IMR-90 (cell line): ENCODE data around the gene CENPN. TPM values are rescaled to one million over a fixed set of nuclear protein-coding genes. Genes with fewer than 3 reads are reported as not detected.

ENCODE experiments used
- ATAC-seq: fragments of 200-7000 bp; cut with Tn5 transposase; 2 replicates; pipeline ENCODE4 v1.9.1; 2020; ENCODE audit warnings: low read depth, mild to moderate bottlenecking, moderate library complexity
- BruUV-seq: library from RNA; stranded (reverse); fragments of 400-500 nt; replicated peaks from 2 replicates; lab custom pipeline; 2021; lab: Mats Ljungman, UMichigan
- CTCF ChIA-PET: fragments of 300-600 bp; formaldehyde crosslinking; extraction: SDS; loops from one replicate; lab custom pipeline; 2021; ENCODE audit warnings: antibody characterized with exemption; lab: Yijun Ruan, JAX
- POLR2A ChIA-PET: fragments of 300-600 bp; sonication (Branson Sonifier 250); formaldehyde crosslinking; loops from one replicate; lab custom pipeline; 2022; ENCODE audit warnings: antibody characterized with exemption; ENCODE audit not compliant: unreplicated experiment; lab: Charles Lee
- DNase-seq: peaks from one replicate; pipeline ENCODE4 v3.0.0; 2013
- H2AFZ ChIP-seq: replicated peaks from 2 replicates; pipeline ENCODE3; 2013; ENCODE audit warnings: low read length, mild to moderate bottlenecking; ENCODE audit not compliant: poor library complexity
- H2AK5ac ChIP-seq: 2 replicates; pipeline ENCODE4 v1.6.1; 2013; ENCODE audit warnings: low read depth, low read length, inconsistent platforms
- H2AK9ac ChIP-seq: replicated peaks from 2 replicates; pipeline ENCODE3; 2013; ENCODE audit warnings: mild to moderate bottlenecking, low read depth, low read length, moderate library complexity; ENCODE audit not compliant: poor library complexity
- H2BK120ac ChIP-seq: 2 replicates; pipeline ENCODE4 v1.6.1; 2013; ENCODE audit warnings: low read depth, low read length, inconsistent platforms
- H2BK15ac ChIP-seq: 3 replicates; pipeline ENCODE4 v1.6.1; 2013; ENCODE audit warnings: low read depth, low read length, inconsistent platforms
- H2BK20ac ChIP-seq: 2 replicates; pipeline ENCODE4 v1.6.1; 2013; ENCODE audit warnings: low read depth, mild to moderate bottlenecking, inconsistent platforms, low read length, moderate library complexity
- H2BK5ac ChIP-seq: 2 replicates; pipeline ENCODE4 v1.6.1; 2013; ENCODE audit warnings: mild to moderate bottlenecking, low read depth, low read length, inconsistent platforms; ENCODE audit not compliant: poor library complexity, severe bottlenecking
- H3K14ac ChIP-seq: replicated peaks from 2 replicates; pipeline ENCODE4 v1.6.1; 2013; ENCODE audit warnings: low read depth, low read length, inconsistent platforms
- H3K18ac ChIP-seq: 2 replicates; pipeline ENCODE4 v1.6.1; 2013; ENCODE audit warnings: low read depth, low read length, control low read depth
- H3K23ac ChIP-seq: 2 replicates; pipeline ENCODE4 v1.6.1; 2013; ENCODE audit warnings: low read depth, low read length, inconsistent platforms
- H3K27ac ChIP-seq: 2 replicates; pipeline ENCODE4 v1.5.1; 2013; ENCODE audit warnings: mild to moderate bottlenecking, control low read depth, low read length; ENCODE audit not compliant: insufficient read depth
- H3K27me3 ChIP-seq: 2 replicates; pipeline ENCODE4 v1.6.1; 2013; ENCODE audit warnings: low read length; ENCODE audit not compliant: control insufficient read depth, insufficient read depth
- H3K36me3 ChIP-seq: 2 replicates; pipeline ENCODE4 v1.6.1; 2013; ENCODE audit warnings: low read length, mixed read lengths; ENCODE audit not compliant: control insufficient read depth, insufficient read depth
- H3K4ac ChIP-seq: 2 replicates; pipeline ENCODE4 v1.6.1; 2013; ENCODE audit warnings: low read depth, low read length, inconsistent platforms
- H3K4me1 ChIP-seq: 2 replicates; pipeline ENCODE4 v1.6.1; 2013; ENCODE audit warnings: low read length, mixed read lengths; ENCODE audit not compliant: control insufficient read depth, insufficient read depth
- H3K4me2 ChIP-seq: 2 replicates; pipeline ENCODE4 v1.6.1; 2013; ENCODE audit warnings: low read depth, mild to moderate bottlenecking, control low read depth, low read length, moderate library complexity
- H3K4me3 ChIP-seq: 2 replicates; pipeline ENCODE4 v1.5.1; 2013; ENCODE audit warnings: low read depth, mild to moderate bottlenecking, control low read depth, low read length, moderate library complexity; ENCODE audit not compliant: insufficient read depth
- H3K56ac ChIP-seq: 2 replicates; pipeline ENCODE4 v1.6.1; 2013; ENCODE audit warnings: low read length, inconsistent platforms; ENCODE audit not compliant: insufficient read depth; ENCODE audit errors: extremely low read depth
- H3K79me1 ChIP-seq, 2 experiments: 2 replicates each; pipeline ENCODE4 v1.6.1; 2013; ENCODE audit warnings: low read length in 2 of 2, inconsistent platforms in 1 of 2, low read depth in 1 of 2
- H3K9ac ChIP-seq: 2 replicates; pipeline ENCODE4 v1.6.1; 2013; ENCODE audit warnings: low read depth, low read length, control low read depth
- H3K9me1 ChIP-seq: 2 replicates; pipeline ENCODE4 v1.6.1; 2013; ENCODE audit warnings: low read length, inconsistent platforms; ENCODE audit not compliant: insufficient read depth
- H3K9me3 ChIP-seq: 2 replicates; pipeline ENCODE4 v1.6.1; 2013; ENCODE audit warnings: low read length; ENCODE audit not compliant: control insufficient read depth, insufficient read depth
- H4K20me1 ChIP-seq: 2 replicates; pipeline ENCODE4 v1.6.1; 2013; ENCODE audit warnings: low read length, inconsistent platforms; ENCODE audit not compliant: insufficient read depth
- H4K5ac ChIP-seq: 2 replicates; pipeline ENCODE4 v1.6.1; 2013; ENCODE audit warnings: mild to moderate bottlenecking, low read depth, low read length, control low read depth
- H4K8ac ChIP-seq, 2 experiments: 2 replicates each; pipeline ENCODE4 v1.6.1; 2013; ENCODE audit warnings: low read depth in 2 of 2, low read length in 2 of 2, control low read depth in 1 of 2, inconsistent platforms in 1 of 2
- H4K91ac ChIP-seq: 2 replicates; pipeline ENCODE4 v1.6.1; 2013; ENCODE audit warnings: low read depth, low read length, inconsistent platforms; ENCODE audit not compliant: insufficient read depth
- BHLHE40 ChIP-seq: fragments of 150-350 bp; IDR thresholded peaks from 2 replicates; pipeline ENCODE4 v1.6.1; 2016; ENCODE audit warnings: mild to moderate bottlenecking, low read depth, low read length
- CEBPB ChIP-seq: IDR thresholded peaks from 2 replicates; pipeline ENCODE4 v1.6.1; 2012; ENCODE audit warnings: low read depth, low read length, improper control_type of control experiment
- CHD1 ChIP-seq: IDR thresholded peaks from 2 replicates; pipeline ENCODE4 v1.6.1; 2012; ENCODE audit warnings: low read depth, low read length, improper control_type of control experiment
- FOS ChIP-seq: fragments of 150-350 bp; IDR thresholded peaks from 2 replicates; pipeline ENCODE4 v1.6.1; 2016; ENCODE audit warnings: low read depth, low read length
- WGBS, 2 experiments: methylation state at CpG; one replicate each; pipeline versions ENCODE4 v1.1.5 to v1.1.7; 2013; ENCODE audit warnings: missing lambda C conversion rate in 2 of 2; ENCODE audit not compliant: insufficient read length in 1 of 2; ENCODE audit errors: extremely low coverage in 2 of 2; 5-methylcytosine and 5-hydroxymethylcytosine counted together
- dilution Hi-C: fragments of 300-500 bp; cut with HindIII; formaldehyde crosslinking; loops from one replicate; pipeline ENCODE4 v1.14.3; 2018; ENCODE audit warnings: low sequenced_read_pairs; ENCODE audit not compliant: unreplicated experiment
- in situ Hi-C: fragments of 300-500 bp; cut with MboI; formaldehyde crosslinking; loops from 3 replicates; pipeline ENCODE4 v1.14.3; 2019; ENCODE audit warnings: low sequenced_read_pairs, inconsistent platforms, mixed read lengths
- intact Hi-C: fragments of 100-400 bp; cut with micrococcal nuclease; formaldehyde crosslinking; loops from 2 replicates; pipeline ENCODE4 v1.10.0; 2022
- polyA plus RNA-seq, 3 experiments: library from polyadenylated mRNA; depleted of rRNA; stranded (reverse); fragments of >200 nt; gene quantifications; 2 replicates each; pipeline ENCODE4 v1.2.3, GENCODE V29; 2012; ENCODE audit warnings: low replicate concordance in 1 of 3
- total RNA-seq: library from RNA; depleted of rRNA; stranded (reverse); fragments of >200 nt; gene quantifications from 2 replicates; pipeline ENCODE4 v1.2.3, GENCODE V29; 2012

The CENPN gene
- total and polyA plus RNA-seq, 2 of the 4 experiments (the other 2 are of a cell fraction): 20.5 to 22.8 TPM

- H3K18ac ChIP-seq: peak overlapping the region; percentile 72; the same call in 1 of the 2 replicates
- H4K20me1 ChIP-seq: no peaks in the 10 kb centered on the region; the same call in 1 of the 2 replicates
- ATAC-seq (peak; percentile 87), DNase-seq (peak; percentile 90)
- peak overlapping the region; percentile 57 for H2BK120ac ChIP-seq
- H3K4me3 ChIP-seq: peak overlapping the region; percentile 35; the same call in 1 of the 2 replicates
- CTCF ChIA-PET: interaction anchor here (1.0 kb wide), 1 partner anchor 11 kb away, joined by 7 read pairs; no protein-coding TSS in a partner anchor
- H3K4me2 ChIP-seq: peak overlapping the region; percentile 94
- H2AK5ac ChIP-seq: no peak overlapping the region
- no peak overlapping the region for H4K5ac ChIP-seq
- dilution Hi-C loops: no loop called here
- intact Hi-C loops: no loop called here
- in situ Hi-C loops: no loop called here
- H3K4me1 ChIP-seq: peaks cover 13% of the 10 kb centered on the region
- H3K14ac ChIP-seq: peak overlapping the region; percentile 57; the same call in 1 of the 2 replicates
- no peaks in the 10 kb centered on the region for H3K9me3 ChIP-seq
- peaks cover 32 to 45% of the 10 kb centered on the region in 2 experiments for H3K79me1 ChIP-seq
- H4K8ac ChIP-seq: peak overlapping the region in 1 of 2 experiments; percentile 27; a peak in 1 of 4 replicates
- H2AK9ac ChIP-seq: no peak overlapping the region
- peak overlapping the region; percentile 93 for H2BK5ac ChIP-seq
- H3K27ac ChIP-seq: peak overlapping the region; percentile 86; the same call in 1 of the 2 replicates
- TF ChIP-seq FOS: peak; percentile 43; the same call in 1 of the 2 replicates
- peak; percentile 86 for TF ChIP-seq CEBPB
- no peak for TF ChIP-seq CHD1
- TF ChIP-seq BHLHE40: peak; percentile 18; the same call in 1 of the 2 replicates
- no peaks in the 10 kb centered on the region for H3K27me3 ChIP-seq
- H3K9ac ChIP-seq: peak overlapping the region; percentile 69
- H3K56ac ChIP-seq: peak overlapping the region; percentile 67
- POLR2A ChIA-PET: no interaction called here
- H2BK20ac ChIP-seq: peak overlapping the region; percentile 38; the same call in 1 of the 2 replicates
- no TSS peak for BruUV-seq
- no peaks in the 10 kb centered on the region; the same call in 1 of the 2 replicates for H3K9me1 ChIP-seq
- H3K23ac ChIP-seq: peak overlapping the region; percentile 61; the same call in 1 of the 2 replicates
- H3K36me3 ChIP-seq: no peaks in the 10 kb centered on the region; the same call in 1 of the 2 replicates
- no peak overlapping the region for H2AFZ ChIP-seq
- H2BK15ac ChIP-seq: no peak overlapping the region
- peak overlapping the region; percentile 52; the same call in 1 of the 2 replicates for H4K91ac ChIP-seq
- WGBS, 2 experiments: no CpG with 5 or more reads among the region's 6 CpGs
- H3K4ac ChIP-seq: peak overlapping the region; percentile 51; the same call in 1 of the 2 replicates
Observed at GRCh38 chr16:80993307-80993706, 13.7 kb upstream of the CENPN start.
